GM23248 (cell line): ENCODE data around the gene BOLL.

ENCODE experiments used
- EZH2 ChIP-seq: fragments of 200-600 bp; sonication (generic); IDR thresholded peaks from 2 replicates; pipeline ENCODE4 v1.6.1; 2018; ENCODE audit warnings: antibody characterized with exemption, mild to moderate bottlenecking; ENCODE audit not compliant: insufficient read depth, poor library complexity, severe bottlenecking
- EZH2phosphoT487 ChIP-seq: fragments of 200-600 bp; sonication (generic); IDR thresholded peaks from 2 replicates; pipeline ENCODE4 v1.6.1; 2018; ENCODE audit warnings: antibody characterized with exemption, moderate library complexity, mild to moderate bottlenecking, low read depth; ENCODE audit not compliant: insufficient read depth

DNA sequence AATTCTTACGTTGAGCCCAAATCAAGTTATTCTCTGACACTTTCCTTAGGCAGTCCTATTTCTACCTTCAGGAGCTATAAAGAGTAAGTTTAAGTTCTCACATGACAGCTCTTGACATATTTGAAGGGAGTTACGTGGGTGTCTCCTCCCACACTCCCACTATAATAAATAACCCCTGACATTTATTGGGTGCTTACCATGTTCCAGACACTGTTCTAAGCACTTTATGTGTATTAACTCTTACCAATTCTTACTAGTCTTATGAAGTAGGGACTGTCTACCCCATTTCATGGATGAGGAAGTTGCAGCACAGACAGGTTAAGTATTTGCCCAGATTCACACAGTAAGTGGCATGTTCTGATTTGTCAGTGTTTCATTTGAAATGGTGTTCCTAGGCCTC, 37.2 kb upstream of the BOLL start:
- TF ChIP-seq EZH2 (no peak), EZH2phosphoT487 (no peak)
